Osteocyte (in vitro differentiated cells): ENCODE measurements around the gene PRKCZ. TPM values are rescaled to one million over a fixed set of nuclear protein-coding genes. Genes with fewer than 3 reads are reported as not detected.

Experiments used
- DNase-seq: peaks from one replicate; pipeline ENCODE4 v3.0.0; 2021; ENCODE audit warnings: mixed read lengths; ENCODE audit not compliant: unreplicated experiment; ENCODE audit errors: extremely low spot score
- H3K27ac Mint-ChIP-seq: one replicate; pipeline ENCODE4 v1.8.0; 2021; ENCODE audit warnings: mild to moderate bottlenecking, mixed read lengths; ENCODE audit not compliant: unreplicated experiment
- H3K27me3 Mint-ChIP-seq: one replicate; pipeline ENCODE4 v1.8.0; 2021; ENCODE audit warnings: mixed read lengths; ENCODE audit not compliant: unreplicated experiment
- H3K36me3 Mint-ChIP-seq: one replicate; pipeline ENCODE4 v1.8.0; 2021; ENCODE audit warnings: mixed read lengths; ENCODE audit not compliant: unreplicated experiment
- H3K4me1 Mint-ChIP-seq: one replicate; pipeline ENCODE4 v1.8.0; 2021; ENCODE audit warnings: mixed read lengths; ENCODE audit not compliant: unreplicated experiment
- H3K4me3 Mint-ChIP-seq: one replicate; pipeline ENCODE4 v1.8.0; 2021; ENCODE audit warnings: mild to moderate bottlenecking, moderate library complexity, mixed read lengths; ENCODE audit not compliant: unreplicated experiment
- H3K9me3 Mint-ChIP-seq: one replicate; pipeline ENCODE4 v1.8.0; 2021; ENCODE audit warnings: mixed read lengths; ENCODE audit not compliant: unreplicated experiment
- CTCF ChIP-seq: fragments of 200-600 bp; sonication (generic); IDR thresholded peaks from 2 replicates; pipeline ENCODE4 v1.5.0; 2021; ENCODE audit warnings: antibody characterized with exemption, mild to moderate bottlenecking, moderate library complexity
- total RNA-seq: library from RNA; stranded (reverse); gene quantifications from 2 replicates; pipeline ENCODE4 v1.2.1, GENCODE V29; 2021

Gene PRKCZ
- total RNA-seq, 1 donor from 2014 or later = 3.1 TPM

DNA sequence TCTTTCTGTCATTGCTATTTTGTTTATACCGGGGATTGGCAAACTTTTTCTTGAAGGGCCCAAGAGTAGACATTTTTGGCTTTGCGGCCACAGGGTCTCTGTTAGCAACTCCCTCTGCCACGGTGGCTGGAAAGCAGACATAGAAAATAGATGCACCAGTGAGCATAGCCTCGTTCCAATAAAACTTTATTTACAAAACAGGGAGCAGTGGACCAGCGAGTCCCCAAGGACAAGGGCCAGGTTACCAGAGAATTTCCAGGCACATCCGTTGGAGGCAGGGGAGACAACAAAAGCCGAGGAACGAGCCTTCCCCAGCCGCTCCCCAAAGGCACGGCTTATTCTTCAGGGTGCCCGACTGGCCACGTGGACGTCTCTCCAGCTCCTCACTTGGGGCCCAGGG is 117.9 kb downstream of the PRKCZ start:
- DNase-seq = no peak
- no peaks in the 10 kb centered on the region for H3K9me3 Mint-ChIP-seq
- no peaks in the 10 kb centered on the region for H3K36me3 Mint-ChIP-seq
- H3K4me3 Mint-ChIP-seq = no peak overlapping the region
- H3K27ac Mint-ChIP-seq = no peak overlapping the region
- H3K4me1 Mint-ChIP-seq = no peaks in the 10 kb centered on the region
- TF ChIP-seq CTCF = no peak
- peaks cover 5% of the 10 kb centered on the region for H3K27me3 Mint-ChIP-seq

DNA sequence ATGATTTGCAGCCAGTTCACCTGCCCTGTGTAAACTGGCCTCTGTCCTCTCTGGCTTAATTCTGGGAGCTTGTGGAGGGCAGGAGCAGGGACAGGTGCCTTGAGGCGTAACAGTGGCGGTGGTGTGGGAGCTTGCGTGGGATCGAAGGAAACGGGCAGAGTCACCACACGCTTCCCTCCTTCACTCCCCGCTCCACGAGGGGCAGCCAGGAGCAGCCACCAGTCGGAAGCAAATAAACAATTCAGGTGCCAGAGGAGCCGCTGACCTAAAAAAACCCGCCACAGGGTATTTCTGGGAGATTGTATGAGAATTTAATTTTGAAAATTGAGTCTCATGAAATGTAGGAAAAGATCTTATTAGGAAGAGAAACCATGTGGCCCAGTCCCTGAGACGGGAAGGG is 118.3 kb downstream of the PRKCZ start:
- Mint-ChIP-seq H3K27me3 (peaks cover 5% of the 10 kb centered on the region), H3K36me3 (no peaks in the 10 kb centered on the region)

GRCh38 chr1:2169200-2169836 is 119.1 kb downstream of the PRKCZ start:
- no peak for DNase-seq
- TF ChIP-seq CTCF = no peak
- Mint-ChIP-seq H3K4me3 (no peak overlapping the region), H3K27ac (no peak overlapping the region), H3K4me1 (no peaks in the 10 kb centered on the region), H3K36me3 (no peaks in the 10 kb centered on the region), H3K27me3 (peaks cover 5% of the 10 kb centered on the region), H3K9me3 (no peaks in the 10 kb centered on the region)

More for the DNA sequence above, 118.3 kb downstream of the PRKCZ start:
- no peak for DNase-seq
- TF ChIP-seq CTCF = no peak
- H3K4me3 Mint-ChIP-seq = no peak overlapping the region
- no peaks in the 10 kb centered on the region for H3K9me3 Mint-ChIP-seq
- no peak overlapping the region for H3K27ac Mint-ChIP-seq
- H3K4me1 Mint-ChIP-seq = no peaks in the 10 kb centered on the region

DNA sequence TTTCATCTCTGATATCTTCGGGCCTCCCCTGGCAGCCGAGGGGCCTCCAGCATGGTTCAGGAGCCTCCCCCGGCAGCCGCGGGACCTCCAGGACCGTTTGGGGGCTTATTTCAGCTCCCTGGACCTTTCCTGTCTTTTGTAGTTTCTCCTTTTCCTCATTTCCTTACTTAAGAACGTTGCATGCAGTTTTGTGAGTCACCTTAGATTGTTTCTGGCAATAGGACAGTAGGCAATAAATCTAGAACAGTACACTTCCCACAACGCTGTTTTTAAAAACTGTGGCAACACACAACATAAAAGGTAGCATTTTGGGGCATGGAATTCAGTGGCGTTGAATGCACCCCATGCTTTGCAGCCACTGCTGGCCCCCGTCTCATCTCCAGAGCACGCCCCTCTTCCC is 120.0 kb downstream of the PRKCZ start:
- H3K27me3 Mint-ChIP-seq = peaks cover 5% of the 10 kb centered on the region
- H3K4me3 Mint-ChIP-seq = no peak overlapping the region
- no peak overlapping the region for H3K27ac Mint-ChIP-seq
- H3K4me1 Mint-ChIP-seq = no peaks in the 10 kb centered on the region
- H3K36me3 Mint-ChIP-seq = no peaks in the 10 kb centered on the region
- H3K9me3 Mint-ChIP-seq = no peaks in the 10 kb centered on the region
- no peak for DNase-seq
- TF ChIP-seq CTCF = no peak

DNA sequence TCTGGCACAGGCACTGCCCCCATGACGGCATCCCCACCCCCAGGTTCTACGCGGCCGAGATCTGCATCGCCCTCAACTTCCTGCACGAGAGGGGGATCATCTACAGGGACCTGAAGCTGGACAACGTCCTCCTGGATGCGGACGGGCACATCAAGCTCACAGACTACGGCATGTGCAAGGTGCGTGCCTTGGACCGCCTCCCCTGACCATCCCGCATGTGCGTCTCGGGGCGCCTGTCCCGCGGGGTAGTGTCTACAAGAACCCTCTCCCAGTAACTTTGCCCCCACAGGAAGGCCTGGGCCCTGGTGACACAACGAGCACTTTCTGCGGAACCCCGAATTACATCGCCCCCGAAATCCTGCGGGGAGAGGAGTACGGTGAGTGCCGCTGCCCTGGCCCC is 121.8 kb downstream of the PRKCZ start:
- H3K36me3 Mint-ChIP-seq = no peaks in the 10 kb centered on the region
- no peak overlapping the region for H3K4me3 Mint-ChIP-seq
- H3K9me3 Mint-ChIP-seq = no peaks in the 10 kb centered on the region
- no peak overlapping the region for H3K27ac Mint-ChIP-seq
- DNase-seq = no peak
- no peak for TF ChIP-seq CTCF
- peaks cover 3% of the 10 kb centered on the region for H3K4me1 Mint-ChIP-seq
- H3K27me3 Mint-ChIP-seq = peaks cover 5% of the 10 kb centered on the region
